NCI-H510A treated with DMSO at 0.1 percent for 48 hours (cell line): ENCODE measurements around the gene MUC5B.
"Not testable (repeated sequence)": the region's sequence is repeated elsewhere in the genome, so short reads cannot be mapped to it uniquely, and the experiment has no call there.

Experiments
- DNase-seq: peaks from one replicate; lab custom pipeline; 2025; lab: John Stamatoyannopoulos, UW

MUC5B gene

GRCh38 chr11:1251236-1251770, 28.4 kb downstream of the MUC5B start:
- DNase-seq, result no peak

- DNase-seq, result no peak
Measured at GRCh38 chr11:1252371-1253102, 29.7 kb downstream of the MUC5B start.

- no peak for DNase-seq
Measured at GRCh38 chr11:1253103-1253485, 30.2 kb downstream of the MUC5B start.

- no peak for DNase-seq
Measured at GRCh38 chr11:1254086-1254648, 31.3 kb downstream of the MUC5B start.

GRCh38 chr11:1254733-1255132, 31.9 kb downstream of the MUC5B start:
- DNase-seq, result no peak

GRCh38 chr11:1255151-1255550, 32.3 kb downstream of the MUC5B start:
- no peak for DNase-seq

- no peak for DNase-seq
Measured at GRCh38 chr11:1256257-1257045, 33.6 kb downstream of the MUC5B start.

GRCh38 chr11:1257366-1257765, 34.5 kb downstream of the MUC5B start:
- DNase-seq, result no peak

GRCh38 chr11:1257916-1258315, 35.0 kb downstream of the MUC5B start:
- DNase-seq, result no peak

- no peak for DNase-seq
Measured at GRCh38 chr11:1258401-1259075, 35.7 kb downstream of the MUC5B start.

- DNase-seq, result no peak
Measured at GRCh38 chr11:1259076-1259461, 36.2 kb downstream of the MUC5B start.

- no peak for DNase-seq
Measured at GRCh38 chr11:1259561-1259960, 36.7 kb downstream of the MUC5B start.

GRCh38 chr11:1260023-1260501, 37.2 kb downstream of the MUC5B start:
- no peak for DNase-seq

- DNase-seq, result no peak
Measured at GRCh38 chr11:1260620-1261019, 37.8 kb downstream of the MUC5B start.

GRCh38 chr11:1261241-1262071, 38.6 kb downstream of the MUC5B start:
- no peak for DNase-seq

GRCh38 chr11:1262172-1263006, 39.5 kb downstream of the MUC5B start:
- DNase-seq, result no peak

- no peak for DNase-seq
Measured at GRCh38 chr11:1263010-1263409, 40.1 kb downstream of the MUC5B start.

- not testable (repeated sequence) for DNase-seq
Measured at GRCh38 chr11:1264444-1264843, 41.6 kb downstream of the MUC5B start.

- DNase-seq, result not testable (repeated sequence)
Measured at GRCh38 chr11:1265480-1265879, 42.6 kb downstream of the MUC5B start.

- not testable (repeated sequence) for DNase-seq
Measured at GRCh38 chr11:1266976-1267375, 44.1 kb downstream of the MUC5B start.
